Left lung (tissue), 10 donors: ENCODE measurements around the gene PAK4. TPM values are rescaled to one million over a fixed set of nuclear protein-coding genes. Genes with fewer than 3 reads are reported as not detected.

Source experiments
- ATAC-seq: fragments of 200-7000 bp; cut with Tn5 transposase; one replicate; pipeline ENCODE4 v1.9.1; 2020; ENCODE audit warnings: moderate library complexity
- DNase-seq, 4 donors: peaks; one replicate each; pipeline ENCODE4 v3.0.0-alpha.2; 2013 to 2020
- H3K27ac ChIP-seq, 2 donors: fragments of 200-600 bp; sonication (generic) in 1 of 2; one replicate each; pipeline versions ENCODE4 v1.5.0 to v1.8.0; 2020 to 2021
- H3K27me3 ChIP-seq, 2 donors: fragments of 200-600 bp; sonication (generic) in 1 of 2; one replicate each; pipeline versions ENCODE4 v1.5.0 to v1.8.0; 2020 to 2021
- H3K36me3 ChIP-seq, 2 donors: fragments of 200-600 bp; sonication (generic) in 1 of 2; one replicate each; pipeline versions ENCODE4 v1.5.0 to v1.8.0; 2020 to 2021
- H3K4me1 ChIP-seq, 2 donors: fragments of 200-600 bp; one replicate each; pipeline ENCODE4 v1.8.0; 2021
- H3K4me3 ChIP-seq, 2 donors: fragments of 200-600 bp; sonication (generic) in 1 of 2; one replicate each; pipeline versions ENCODE4 v1.5.0 to v1.8.0; 2020 to 2021; ENCODE audit warnings: mild to moderate bottlenecking in 1 of 2
- H3K9me3 ChIP-seq, 2 donors: fragments of 200-600 bp; sonication (generic) in 1 of 2; one replicate each; pipeline versions ENCODE4 v1.5.0 to v1.8.0; 2020 to 2021
- intact Hi-C, 2 donors: fragments of 100-400 bp; cut with DNase I; formaldehyde crosslinking; loops; one replicate each; pipeline versions ENCODE4 v1.11.2 to v1.14.2; 2022
- polyA plus RNA-seq, 6 donors: library from polyadenylated mRNA; unstranded; fragments of 120-200 nt; gene quantifications; one replicate each; pipeline ENCODE4 v1.2.1, GENCODE V29; 2013; ENCODE audit not compliant: insufficient read length in 6 of 6
- total RNA-seq, 2 donors: library from RNA; stranded (reverse); fragmentation: NEBNext Ultra II Directional; extraction: Animal tissue kit (Norgen Biotek cat#: 25700); gene quantifications; one replicate each; pipeline ENCODE4 v1.2.1, GENCODE V29; 2021
- TF ChIP-seq, protein P1 (sequence below), 2 donors: fragments of 200-600 bp; sonication (generic) in 1 of 2; IDR thresholded peaks; one replicate each; pipeline versions ENCODE4 v1.5.0 to v1.8.0; 2021; ENCODE audit warnings: antibody characterized with exemption in 2 of 2
- donor health status: DM: no; HTN: yes; CAD: no.
- donor health status: DM: no; HTN: no; CAD: no.

Gene PAK4
- total and polyA plus RNA-seq, 8 donors: 40.9 to 62.3 (median 50.0) TPM

DNA sequence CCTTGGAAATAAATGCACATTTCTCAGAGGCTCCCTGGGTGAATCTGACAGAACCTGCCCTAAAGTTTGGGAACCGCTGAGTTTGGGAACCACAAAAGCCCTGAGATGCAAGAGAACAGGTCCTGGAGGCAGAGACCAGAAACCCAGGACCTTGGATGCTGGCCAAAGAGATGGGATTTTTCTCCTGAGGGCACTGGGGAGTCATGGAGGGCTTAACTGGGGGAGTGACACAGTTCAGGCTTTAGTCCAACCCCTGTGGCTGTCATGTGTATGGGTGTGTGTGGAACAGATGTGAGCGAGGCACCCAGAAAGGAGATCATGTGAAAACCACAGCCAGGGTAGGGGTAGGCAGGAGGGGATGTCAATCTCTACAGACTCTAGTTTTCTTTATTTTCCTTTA, 67.3 kb downstream of the PAK4 start:
- Histone ChIP-seq H3K27ac (no peak overlapping the region), H3K4me3 (no peak overlapping the region), H3K27me3 (peaks cover 19 to 62% of the 10 kb centered on the region in 2 donors), H3K36me3 (no peaks in the 10 kb centered on the region), H3K9me3 (no peaks in the 10 kb centered on the region), H3K4me1 (peaks cover 0 to 5% of the 10 kb centered on the region in 2 donors)
- TF ChIP-seq, protein P1, sequence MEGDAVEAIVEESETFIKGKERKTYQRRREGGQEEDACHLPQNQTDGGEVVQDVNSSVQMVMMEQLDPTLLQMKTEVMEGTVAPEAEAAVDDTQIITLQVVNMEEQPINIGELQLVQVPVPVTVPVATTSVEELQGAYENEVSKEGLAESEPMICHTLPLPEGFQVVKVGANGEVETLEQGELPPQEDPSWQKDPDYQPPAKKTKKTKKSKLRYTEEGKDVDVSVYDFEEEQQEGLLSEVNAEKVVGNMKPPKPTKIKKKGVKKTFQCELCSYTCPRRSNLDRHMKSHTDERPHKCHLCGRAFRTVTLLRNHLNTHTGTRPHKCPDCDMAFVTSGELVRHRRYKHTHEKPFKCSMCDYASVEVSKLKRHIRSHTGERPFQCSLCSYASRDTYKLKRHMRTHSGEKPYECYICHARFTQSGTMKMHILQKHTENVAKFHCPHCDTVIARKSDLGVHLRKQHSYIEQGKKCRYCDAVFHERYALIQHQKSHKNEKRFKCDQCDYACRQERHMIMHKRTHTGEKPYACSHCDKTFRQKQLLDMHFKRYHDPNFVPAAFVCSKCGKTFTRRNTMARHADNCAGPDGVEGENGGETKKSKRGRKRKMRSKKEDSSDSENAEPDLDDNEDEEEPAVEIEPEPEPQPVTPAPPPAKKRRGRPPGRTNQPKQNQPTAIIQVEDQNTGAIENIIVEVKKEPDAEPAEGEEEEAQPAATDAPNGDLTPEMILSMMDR (IDR thresholded peaks at IDR 0.05): no peak
- no peak for DNase-seq
- no peak for ATAC-seq
- intact Hi-C loops: no loop called here

DNA sequence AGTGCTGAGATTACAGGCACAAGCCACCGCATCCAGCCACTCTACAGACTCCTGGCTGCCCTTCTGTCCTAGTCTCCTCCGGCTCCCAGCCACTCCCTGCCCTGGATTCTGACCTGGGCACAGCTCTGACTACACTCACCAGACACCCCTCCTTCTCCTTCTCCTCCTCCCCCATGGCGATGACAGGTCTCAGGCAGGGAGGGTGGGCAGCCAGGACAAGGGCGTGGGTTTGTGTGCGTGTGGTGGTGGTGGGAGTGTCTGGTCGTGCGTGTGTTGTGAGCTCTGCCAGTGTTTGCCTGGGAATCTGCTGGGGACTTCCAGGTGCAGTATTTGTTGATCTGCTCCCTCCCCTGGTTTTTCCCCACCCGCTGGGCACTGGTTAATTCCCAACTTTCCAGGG, 68.2 kb downstream of the PAK4 start:
- peak; percentile 40 for ATAC-seq
- intact Hi-C loops: no loop called here

DNA sequence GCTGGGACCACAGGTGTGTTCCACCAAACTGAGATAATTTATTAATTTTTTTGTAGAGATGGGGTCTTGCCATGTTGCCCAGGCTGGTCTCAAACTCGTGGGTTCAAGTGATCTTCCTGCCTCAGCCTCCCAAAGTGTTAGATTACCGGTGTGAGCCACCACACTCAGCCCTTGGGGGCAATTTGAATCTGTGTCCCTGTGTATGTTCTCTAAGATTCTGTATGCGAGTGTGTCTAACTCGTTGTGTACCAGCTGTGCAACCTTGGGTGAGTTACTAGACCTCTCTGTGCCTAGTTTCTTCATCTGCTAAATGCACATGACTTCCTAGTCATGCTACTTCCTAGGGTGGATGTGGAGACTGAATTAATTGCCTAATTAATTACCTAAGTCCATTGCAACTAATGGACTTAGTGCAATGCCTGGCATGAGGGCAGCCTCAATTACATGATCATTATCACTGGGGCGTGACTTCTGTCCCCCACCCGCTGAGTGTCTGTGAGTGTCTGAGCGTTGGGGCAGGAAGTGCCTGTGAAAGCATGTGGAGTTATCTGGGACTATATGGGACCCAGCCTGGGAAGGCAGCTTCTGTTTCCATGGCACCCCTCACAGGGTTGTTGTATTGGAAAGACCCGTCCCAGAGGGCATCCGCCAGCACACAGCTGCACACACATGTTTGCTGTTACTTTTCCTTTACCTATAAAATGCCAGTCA, 69.4 kb downstream of the PAK4 start:
- Histone ChIP-seq H3K4me1 (peaks cover 0 to 5% of the 10 kb centered on the region in 2 donors), H3K9me3 (no peaks in the 10 kb centered on the region), H3K4me3 (no peak overlapping the region), H3K27ac (no peak overlapping the region), H3K27me3 (peaks cover 27 to 70% of the 10 kb centered on the region in 2 donors), H3K36me3 (no peaks in the 10 kb centered on the region)
- intact Hi-C loops: no loop called here
- DNase-seq: no peak
- TF ChIP-seq, protein P1 (IDR thresholded peaks at IDR 0.05): no peak
- ATAC-seq: no peak

More for the DNA sequence above, 68.2 kb downstream of the PAK4 start:
- Histone ChIP-seq H3K36me3 (no peaks in the 10 kb centered on the region), H3K4me1 (peaks cover 0 to 5% of the 10 kb centered on the region in 2 donors), H3K27ac (no peak overlapping the region), H3K27me3 (peaks cover 27 to 67% of the 10 kb centered on the region in 2 donors), H3K9me3 (no peaks in the 10 kb centered on the region), H3K4me3 (no peak overlapping the region)
- DNase-seq: no peak
- TF ChIP-seq, protein P1 (IDR thresholded peaks at IDR 0.05): no peak

DNA sequence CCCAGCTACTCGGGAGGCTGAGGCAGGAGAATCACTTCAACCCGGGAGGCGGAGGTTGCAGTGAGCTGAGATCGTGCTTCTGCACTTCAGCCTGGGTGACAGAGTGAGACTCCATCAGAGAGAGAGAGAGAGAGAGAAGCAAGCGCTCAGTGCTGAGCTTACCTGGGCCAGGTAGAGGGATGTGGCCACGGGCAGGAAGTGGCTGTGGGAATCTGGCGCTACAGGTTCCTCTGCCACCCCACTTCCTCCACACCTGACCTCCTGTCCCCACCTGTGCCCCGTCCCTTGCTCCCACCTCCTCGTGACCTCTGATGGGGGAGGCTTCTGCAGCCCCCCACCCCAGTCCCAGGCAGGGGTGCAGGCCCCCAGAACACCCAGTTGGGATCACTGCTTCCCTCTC, 70.2 kb downstream of the PAK4 start:
- intact Hi-C loops: no loop called here
- TF ChIP-seq, protein P1 (IDR thresholded peaks at IDR 0.05): no peak
- Histone ChIP-seq H3K27me3 (peaks cover 25 to 75% of the 10 kb centered on the region in 2 donors), H3K36me3 (no peaks in the 10 kb centered on the region), H3K9me3 (no peaks in the 10 kb centered on the region), H3K27ac (no peak overlapping the region), H3K4me1 (peaks cover 0 to 5% of the 10 kb centered on the region in 2 donors), H3K4me3 (no peak overlapping the region)
- ATAC-seq (peak; percentile 41), DNase-seq (no peak)

DNA sequence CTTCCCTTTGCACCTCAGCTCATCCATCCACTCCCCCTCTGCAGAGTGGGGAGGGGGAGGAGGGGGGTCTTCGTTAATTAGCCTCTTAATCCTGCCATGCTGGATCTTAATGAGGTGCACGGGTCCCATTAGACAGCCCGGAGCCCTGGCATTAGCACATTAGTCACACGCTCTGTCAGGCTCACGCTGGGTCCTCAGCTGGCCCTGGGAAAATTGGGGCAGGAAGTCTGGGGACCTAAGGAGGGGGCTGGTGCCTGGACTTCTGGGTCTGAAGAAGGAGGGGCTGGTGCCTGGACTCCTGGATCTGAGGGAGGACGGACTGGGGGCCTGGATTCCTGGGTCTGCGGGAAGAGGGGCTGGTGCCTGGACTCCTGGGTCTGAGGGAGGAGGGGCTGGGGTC, 70.7 kb downstream of the PAK4 start:
- no peaks in the 10 kb centered on the region for H3K9me3 ChIP-seq
- H3K27ac ChIP-seq: no peak overlapping the region
- peaks cover 0 to 5% of the 10 kb centered on the region in 2 donors for H3K4me1 ChIP-seq
- no peaks in the 10 kb centered on the region for H3K36me3 ChIP-seq
- intact Hi-C loops: no loop called here
- H3K4me3 ChIP-seq: no peak overlapping the region
- no peak for DNase-seq
- TF ChIP-seq, protein P1 (IDR thresholded peaks at IDR 0.05): no peak
- ATAC-seq: no peak
- peaks cover 24 to 81% of the 10 kb centered on the region in 2 donors for H3K27me3 ChIP-seq
